HG03558 (cell line): Measurements from ENCODE around the gene TTYH3.
"Not testable (repeated sequence)": the region's sequence is repeated elsewhere in the genome, so short reads cannot be mapped to it uniquely, and the experiment has no call there.

Experiments
- ATAC-seq: cut with Tn5 transposase; IDR thresholded peaks from one replicate; pipeline ENCODE4 v1.9.1; 2021; ENCODE audit warnings: moderate number of reproducible peaks; ENCODE audit not compliant: unreplicated experiment; ENCODE audit errors: extremely low read depth

Gene TTYH3

DNA sequence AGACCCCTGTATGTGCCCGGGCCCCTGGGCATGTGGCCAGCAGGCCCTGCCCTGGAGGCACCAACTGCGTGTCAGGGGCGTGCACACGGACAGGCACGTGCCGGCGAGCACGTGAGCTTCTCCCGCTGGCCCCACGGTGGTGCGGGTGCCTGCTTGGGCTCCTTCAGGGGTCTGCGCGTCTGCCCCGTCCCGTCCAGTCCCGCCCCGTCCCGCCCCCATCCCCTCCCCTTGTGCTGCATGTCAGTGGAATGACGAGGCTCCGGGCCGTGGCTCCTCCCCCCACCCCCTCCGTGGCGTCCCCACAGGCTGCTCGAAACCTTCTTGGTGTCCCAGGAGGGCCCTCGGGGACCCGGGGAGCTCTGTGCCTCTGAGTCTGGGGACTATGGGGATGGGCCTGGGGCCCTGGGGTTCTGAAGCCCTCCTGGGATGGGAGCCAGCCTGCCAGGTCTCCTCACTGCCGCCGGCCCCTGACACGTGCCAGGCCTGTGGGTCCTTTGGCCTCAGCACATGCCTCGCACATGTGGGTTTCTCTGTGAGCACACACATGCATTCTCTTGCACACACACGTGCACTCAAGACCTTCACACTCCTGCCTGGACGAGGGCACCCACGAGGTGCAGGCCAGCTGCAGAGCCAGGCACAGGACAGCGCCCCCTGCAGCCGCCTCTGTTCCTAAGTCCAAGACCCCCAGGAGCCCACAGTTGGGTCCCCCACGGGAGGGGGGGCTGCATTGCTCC, 28.7 kb downstream of the TTYH3 start:
- ATAC-seq: no peak

DNA sequence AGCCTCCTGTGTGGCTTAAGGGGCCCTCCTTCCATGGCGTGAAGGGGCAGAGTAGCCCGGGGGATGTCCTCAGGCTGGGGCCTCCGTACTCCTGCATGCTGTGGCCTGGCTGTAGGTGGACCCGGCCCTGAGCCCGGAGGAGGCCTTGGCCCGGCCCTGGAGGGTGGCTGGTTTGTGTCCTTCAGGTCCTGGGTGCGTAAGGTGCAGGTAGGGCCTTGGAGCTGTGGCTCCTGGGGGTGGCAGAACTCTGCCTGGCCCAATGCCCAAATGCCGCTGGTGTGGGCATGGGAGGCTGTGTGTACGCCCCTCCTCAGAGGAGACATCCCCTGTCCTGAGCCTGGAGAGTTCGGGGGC, 29.3 kb downstream of the TTYH3 start:
- no peak for ATAC-seq

DNA sequence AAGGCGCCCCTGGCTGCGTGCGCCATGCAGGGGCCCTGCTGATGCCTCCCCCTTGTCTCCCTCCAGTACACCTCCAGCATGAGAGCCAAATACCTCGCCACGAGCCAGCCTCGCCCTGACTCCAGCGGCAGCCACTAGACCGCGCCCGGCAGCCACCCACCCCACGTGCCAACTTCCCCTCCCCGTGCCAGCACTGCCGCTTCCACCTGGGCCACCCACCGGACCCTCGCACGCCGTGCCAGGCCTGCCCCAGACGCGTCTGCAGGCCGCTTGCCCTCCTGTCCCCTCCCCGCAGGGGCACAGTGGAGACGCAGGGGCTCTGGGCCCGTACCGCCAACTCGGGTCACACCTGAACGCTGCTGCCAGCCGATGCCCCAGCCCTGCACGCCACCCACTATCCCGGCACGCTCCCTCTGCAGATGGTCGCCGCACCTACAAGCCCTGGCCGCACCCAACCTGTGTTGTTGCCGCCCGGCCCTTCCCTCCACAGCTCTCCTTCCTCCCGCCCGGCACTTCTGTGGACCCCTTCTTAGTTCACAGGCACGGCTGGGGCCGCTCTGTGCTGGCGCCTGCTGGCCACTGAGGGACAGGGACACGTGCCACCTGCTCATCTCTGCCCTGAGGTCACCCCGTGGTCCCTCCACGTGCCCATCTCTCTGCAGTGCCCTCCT, 30.0 kb downstream of the TTYH3 start:
- no peak for ATAC-seq

DNA sequence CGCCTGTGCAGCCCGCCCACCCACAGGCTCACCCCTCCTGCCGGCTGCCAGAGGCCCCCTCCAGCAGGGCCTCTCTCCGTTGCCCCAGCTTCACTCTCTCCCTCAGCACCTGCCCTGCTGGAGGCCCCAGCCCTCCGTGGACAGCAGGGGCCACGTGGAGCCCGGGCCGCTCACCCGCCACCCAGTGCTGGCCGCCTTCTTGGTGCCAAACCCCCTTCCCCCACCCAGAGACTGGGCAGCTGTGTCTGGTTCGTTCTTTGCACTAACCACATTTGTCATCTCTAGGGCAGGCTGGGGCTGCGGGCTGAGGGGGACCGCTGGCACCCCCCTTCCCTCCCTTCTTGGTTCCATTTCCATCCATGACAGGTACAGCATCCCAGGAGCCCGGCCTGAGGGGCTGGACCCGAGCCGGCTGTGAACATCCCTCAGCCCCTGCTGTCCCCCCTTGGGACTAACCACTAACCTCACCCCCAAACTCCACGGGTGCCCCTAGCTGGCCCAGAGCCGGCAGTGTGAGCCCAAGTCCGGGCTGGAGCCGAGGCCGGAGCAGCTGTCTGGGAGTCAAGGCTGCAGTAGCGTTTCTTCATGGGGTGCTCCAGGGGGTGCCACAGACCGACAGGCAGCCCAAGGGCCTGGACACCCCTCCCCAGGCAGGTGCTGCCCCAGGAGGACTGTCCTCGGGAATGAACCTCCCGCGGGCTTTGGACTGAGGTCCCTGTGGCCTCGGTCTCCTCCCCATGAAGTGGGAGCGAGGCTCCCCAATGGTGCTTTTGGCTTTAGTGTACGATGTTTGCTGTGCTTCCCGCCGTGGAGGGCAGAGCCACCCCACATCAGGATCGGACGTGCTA, 30.7 kb downstream of the TTYH3 start:
- no peak for ATAC-seq

DNA sequence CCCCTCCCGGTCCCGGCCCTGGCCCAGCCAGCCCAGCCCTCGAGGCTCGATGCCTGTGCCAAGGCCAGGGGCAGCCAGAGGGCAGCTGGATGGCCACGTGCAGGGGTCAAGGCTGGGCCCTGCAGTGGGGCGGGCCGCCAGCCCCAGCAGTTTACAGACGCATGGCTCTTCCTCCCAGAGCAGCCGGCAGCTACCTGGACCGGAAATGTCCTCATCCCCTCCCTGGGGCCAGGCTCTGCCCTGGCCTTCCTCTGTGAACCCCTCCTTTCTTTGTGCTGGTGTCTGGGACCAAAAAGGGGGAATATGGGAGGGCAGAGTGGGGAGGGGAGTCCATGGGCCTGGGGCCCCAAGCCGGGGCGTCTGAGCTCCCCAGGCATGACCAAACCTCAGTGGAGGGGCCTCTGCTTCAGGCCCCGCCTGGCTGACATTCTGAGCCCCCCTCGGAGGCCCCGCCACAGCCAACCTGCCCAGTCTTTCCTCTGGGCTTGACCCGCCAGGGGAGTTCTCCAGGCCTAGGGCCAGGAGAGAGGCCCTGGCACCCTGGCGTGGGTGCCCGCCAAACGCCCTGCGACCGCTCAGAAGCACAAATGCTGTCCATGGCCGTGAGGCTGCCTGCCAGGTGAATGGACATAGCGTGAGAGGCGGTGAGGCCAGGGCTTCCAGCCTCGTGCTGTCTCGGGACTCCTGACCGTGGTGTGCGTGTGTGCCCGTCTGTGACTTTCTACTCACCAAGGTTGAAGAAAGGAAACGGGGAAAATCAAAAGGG, 31.5 kb downstream of the TTYH3 start:
- no peak for ATAC-seq

DNA sequence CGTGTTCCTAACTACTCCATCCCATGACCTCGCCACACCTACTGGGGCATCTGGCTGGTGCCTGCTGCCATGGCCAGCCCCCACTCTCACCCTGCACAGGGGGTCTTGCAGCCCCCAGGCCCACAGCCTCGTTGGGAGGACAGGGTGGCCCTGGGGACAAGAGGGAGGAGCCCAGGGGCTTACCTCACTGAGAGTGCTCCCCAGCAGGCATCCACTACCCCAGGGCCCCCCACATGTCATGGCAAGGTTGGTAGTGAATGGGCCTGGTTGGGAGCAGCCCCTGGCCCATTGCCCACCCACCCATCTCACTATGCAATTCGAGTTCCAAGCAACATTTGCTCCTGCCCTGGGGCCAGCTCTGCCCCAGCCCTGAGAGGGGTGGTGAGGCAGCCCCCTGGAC, 32.2 kb downstream of the TTYH3 start:
- no peak for ATAC-seq

DNA sequence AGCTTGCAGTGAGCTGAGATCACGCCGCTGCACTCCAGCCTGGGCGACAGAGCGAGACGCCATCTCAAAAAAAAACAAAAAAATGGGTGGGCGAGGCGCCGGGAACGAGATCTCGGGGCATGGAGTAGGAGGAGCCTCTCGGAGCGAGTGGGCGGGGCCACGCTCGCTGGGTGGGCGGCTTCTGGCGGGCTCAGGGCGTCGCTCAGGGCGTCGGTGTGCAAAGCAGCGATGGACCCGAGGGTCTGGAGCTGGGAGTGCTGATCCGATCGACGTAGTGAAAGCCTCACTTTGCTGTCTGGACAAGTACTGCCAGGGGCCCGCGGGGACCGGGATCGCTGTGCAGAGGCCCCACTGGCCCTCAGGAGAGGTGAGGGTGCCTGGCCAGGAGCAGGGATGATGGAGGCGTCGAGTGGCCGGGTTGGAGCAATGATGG, 33.6 kb downstream of the TTYH3 start:
- no peak for ATAC-seq

DNA sequence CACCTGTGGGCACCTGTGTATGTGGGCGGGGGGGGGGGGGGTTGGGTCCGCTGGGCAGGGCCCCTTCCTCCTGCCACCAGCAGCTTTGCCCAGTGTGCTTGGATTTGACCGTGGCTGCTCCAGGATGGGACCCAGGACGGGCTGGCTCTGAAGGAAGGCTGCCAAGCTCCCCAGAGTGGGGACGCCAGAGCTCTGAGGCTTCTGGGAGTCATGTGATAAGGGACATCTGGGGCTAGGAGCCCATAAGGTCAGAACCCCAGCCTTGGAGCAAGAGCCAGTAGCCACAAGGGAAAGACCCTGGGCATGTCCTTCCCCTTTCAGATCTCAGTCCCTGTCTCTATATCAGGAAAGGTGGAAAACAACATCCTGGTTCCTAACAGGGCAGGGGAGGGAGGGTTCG, 34.4 kb downstream of the TTYH3 start:
- ATAC-seq: no peak

DNA sequence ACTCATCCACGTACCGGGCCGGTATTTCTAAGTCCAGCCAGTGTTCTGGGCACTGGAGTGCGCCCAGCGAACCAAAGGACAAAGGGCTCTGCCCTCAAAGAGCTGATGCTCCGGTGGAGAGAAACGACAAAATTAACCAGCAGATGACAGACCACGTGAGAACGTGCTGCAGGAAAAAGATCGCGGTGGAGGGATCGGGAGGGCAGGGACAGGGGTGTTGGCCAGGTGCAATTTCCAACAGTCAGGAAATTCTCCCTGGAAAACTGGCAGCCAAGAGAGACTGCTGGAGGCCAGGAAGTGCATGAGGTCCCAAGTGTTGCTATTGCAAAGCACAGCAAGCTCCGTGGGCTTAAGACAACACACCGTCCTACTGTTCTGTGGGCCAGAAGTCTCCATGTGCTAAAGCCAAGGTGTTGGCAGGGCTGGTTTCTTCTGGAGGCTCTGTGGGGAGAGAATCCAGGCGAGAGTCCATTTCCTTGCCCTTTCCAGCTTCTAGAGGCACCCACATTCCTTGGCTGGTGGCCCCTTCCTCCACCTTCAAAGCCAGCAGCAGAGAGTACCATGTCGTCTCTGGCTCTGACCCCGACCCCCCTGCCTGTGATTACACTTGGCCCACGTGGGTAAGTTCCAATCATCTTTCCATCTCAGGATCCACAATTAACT, 34.9 kb downstream of the TTYH3 start:
- no peak for ATAC-seq

DNA sequence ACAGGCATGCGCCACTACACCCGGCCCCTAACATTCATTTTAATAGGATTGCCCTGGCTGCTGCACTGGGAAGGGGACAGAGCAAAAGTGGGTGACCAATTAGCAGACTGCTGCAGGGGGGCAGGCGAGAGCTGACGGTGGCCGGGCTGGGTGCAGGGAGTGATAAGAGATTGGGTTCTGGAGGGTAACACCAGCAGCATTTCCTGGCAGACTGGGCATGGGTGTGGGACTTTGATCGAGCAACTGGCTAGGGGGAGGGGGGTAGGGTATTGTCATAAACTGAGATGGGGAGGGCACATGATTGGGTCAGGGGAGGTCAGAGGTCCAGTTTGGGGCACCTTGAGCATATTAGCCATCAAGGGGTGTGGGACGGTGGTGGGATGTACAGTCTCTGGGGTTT, 36.1 kb downstream of the TTYH3 start:
- ATAC-seq: no peak

DNA sequence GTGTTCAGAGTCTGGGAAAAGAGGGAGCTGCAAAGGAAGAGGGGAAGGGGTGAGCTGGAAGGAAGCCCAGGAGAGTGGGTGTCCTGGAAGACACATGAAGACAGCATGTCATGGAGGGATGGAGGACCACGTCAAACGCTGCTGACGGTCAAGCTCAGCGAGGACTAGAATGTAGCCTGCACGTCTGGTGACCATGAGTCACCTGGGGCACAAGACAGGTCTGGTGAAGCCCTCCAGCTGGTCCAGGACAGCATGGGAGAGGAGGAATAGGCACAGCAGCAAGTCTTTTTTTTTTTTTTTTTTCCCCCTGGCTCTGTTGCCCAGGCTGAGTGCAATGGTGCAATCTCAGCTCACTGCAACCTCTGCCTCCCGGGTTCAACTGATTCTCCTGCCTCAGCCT, 36.6 kb downstream of the TTYH3 start:
- no peak for ATAC-seq

DNA sequence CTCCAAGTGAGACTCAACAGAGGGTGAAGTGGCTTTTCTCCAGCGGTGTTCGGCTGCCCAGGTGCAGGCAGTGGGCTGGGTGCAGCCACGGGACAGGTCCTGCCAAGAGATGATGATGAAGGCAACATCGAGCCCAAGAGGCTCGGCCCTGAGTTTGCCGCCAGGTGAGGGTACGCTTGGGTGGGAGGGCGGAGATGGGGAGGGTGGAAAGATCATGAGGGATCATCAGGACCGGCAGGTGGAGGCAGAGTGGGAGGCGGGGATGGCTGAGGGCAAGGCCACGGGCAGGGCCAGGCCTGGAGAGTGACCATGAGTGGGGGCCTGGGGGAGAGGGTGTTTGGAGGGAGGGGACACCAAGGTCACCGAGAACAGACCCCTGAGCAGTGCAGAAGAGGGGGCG, 38.4 kb downstream of the TTYH3 start:
- no peak for ATAC-seq

DNA sequence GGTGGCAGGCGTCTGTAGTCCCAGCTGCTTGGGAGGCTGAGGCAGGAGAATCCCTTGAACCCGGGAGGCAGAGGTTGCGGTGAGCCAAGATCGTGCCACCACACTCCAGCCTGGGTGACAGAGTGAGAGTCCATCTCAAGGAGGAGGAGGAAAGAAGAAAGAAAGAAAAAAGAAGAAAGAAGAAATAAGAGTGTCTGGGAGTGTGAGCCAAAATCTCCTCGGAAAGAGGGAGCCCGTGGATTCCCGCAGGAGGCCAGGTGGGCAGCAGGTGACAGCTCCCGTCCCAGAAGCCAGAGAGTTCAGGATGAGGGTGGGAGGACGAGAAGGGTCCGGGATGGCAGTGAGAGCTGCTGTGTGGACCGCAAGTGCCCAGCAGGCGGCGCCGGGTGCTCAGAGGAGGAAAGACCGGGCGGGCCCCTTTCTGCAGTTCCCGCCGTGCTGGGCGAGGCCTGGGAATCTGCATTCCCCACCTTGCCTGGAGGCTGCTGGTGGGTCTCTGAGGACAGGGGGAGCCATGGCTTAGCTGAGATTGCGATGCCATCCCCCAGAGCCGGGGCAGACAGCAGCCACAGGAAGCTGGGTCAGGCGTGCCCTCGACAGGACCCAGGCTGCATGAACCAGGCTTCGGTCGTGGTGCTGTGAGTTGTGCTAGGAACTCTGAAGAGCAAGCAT, 39.1 kb downstream of the TTYH3 start:
- ATAC-seq: no peak

DNA sequence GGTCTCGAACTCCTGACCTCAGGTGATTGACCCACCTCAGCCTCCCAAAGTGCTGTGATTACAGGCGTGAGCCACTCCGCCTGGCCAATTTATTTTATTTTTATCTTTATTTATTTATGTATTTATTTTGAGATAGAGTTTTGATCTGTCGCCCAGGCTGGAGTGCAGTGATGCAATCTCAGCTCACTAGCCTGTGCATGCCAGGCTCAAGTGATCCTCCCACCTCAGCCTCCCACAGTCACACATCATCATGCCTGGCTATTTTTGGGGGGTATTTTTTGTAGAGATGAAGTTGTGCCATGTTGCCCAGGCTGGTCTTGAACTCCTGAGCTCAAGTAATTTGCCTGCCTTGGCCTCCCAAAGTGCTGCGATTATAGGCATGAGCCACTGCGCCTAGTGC, 41.4 kb downstream of the TTYH3 start:
- ATAC-seq: not testable (repeated sequence)

DNA sequence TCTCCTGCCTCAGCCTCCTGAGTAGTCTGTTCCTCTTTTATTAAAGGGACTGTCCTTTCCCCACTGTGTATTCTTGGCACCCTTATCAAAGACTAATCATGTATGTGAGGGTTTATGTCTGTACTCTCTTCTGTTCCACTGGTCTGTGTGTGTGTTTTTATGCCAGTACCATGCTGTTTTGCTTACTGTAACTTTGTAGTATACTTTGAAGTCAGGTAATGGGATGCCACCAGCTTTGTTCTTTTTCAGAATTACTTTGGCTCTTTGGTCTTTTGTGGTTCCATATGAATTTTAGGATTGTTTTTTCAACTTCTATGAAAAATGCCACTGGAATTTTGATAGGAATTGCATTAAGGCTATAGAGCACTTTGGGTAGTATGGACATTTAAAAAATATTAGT, 42.1 kb downstream of the TTYH3 start:
- ATAC-seq: no peak

DNA sequence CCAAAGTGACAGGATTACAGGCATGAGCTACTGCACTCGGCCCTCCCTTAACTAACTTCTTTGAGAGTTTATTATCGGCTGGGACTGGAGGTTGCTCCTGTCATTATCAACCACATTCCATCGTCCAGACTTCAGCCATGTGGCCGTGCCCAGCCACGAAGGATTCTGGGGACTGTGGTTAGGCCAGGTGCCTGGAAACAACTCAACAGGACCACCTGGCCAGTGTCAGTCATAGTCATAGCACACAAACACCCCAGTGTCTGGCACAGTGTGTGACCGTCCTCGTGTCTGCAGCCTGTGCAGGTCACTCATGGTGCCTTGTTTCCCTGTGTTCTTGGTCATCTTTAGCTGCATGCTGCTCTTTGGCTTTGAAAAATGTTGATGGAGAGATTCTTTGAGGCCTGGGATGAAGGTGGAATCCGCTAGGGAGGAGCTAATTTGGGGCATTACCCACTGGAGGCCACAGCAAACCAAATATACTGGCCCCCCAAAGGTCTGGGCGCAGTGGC, 43.5 kb downstream of the TTYH3 start:
- ATAC-seq: no peak

DNA sequence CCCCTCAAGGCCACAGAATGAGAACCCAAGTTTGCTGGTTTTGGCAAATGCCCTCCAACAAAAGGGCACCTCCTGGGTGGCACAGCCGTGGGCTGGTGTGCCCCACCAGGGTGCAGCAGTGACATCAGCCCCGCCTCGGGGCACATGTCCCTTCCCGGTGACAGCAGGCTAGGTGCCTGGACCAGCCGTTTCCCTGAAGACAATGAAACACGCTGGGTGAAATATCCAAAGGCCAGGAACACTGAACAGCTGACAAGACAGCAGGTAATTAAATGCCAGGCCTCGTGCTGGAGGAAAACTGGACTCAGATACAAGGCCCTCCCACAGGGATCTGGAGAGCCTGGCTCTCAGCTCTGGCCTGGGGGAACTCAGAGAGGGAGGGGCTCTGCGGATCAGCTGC, 44.8 kb downstream of the TTYH3 start:
- not testable (repeated sequence) for ATAC-seq

DNA sequence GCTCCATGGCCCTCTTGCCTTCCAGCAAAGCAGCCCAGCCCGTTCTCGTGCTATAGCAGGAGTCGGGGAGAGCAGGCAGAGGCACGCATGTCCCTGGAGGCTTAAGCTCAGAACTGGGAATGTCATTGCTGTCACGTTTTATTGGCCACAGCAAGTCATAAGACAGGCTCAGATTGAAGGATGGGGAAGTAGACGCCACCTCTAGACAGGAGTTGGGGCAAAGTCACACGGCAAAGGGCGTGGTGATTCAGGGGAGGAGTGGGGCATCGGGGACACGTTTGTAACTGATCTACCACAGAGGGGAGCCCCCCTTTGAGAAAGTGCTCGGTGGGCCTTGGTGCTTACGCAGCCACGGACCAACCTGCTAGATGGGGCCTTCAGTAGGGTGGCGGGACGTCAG, 46.7 kb downstream of the TTYH3 start:
- not testable (repeated sequence) for ATAC-seq
